ENCODE data around the gene NFIC.

Gene NFIC

GRCh38 chr19:3323026-3323425, 43.4 kb upstream of the NFIC start:
- TF ChIP-seq, protein P1, sequence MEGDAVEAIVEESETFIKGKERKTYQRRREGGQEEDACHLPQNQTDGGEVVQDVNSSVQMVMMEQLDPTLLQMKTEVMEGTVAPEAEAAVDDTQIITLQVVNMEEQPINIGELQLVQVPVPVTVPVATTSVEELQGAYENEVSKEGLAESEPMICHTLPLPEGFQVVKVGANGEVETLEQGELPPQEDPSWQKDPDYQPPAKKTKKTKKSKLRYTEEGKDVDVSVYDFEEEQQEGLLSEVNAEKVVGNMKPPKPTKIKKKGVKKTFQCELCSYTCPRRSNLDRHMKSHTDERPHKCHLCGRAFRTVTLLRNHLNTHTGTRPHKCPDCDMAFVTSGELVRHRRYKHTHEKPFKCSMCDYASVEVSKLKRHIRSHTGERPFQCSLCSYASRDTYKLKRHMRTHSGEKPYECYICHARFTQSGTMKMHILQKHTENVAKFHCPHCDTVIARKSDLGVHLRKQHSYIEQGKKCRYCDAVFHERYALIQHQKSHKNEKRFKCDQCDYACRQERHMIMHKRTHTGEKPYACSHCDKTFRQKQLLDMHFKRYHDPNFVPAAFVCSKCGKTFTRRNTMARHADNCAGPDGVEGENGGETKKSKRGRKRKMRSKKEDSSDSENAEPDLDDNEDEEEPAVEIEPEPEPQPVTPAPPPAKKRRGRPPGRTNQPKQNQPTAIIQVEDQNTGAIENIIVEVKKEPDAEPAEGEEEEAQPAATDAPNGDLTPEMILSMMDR (IDR thresholded peaks at IDR 0.05), result no peak

DNA sequence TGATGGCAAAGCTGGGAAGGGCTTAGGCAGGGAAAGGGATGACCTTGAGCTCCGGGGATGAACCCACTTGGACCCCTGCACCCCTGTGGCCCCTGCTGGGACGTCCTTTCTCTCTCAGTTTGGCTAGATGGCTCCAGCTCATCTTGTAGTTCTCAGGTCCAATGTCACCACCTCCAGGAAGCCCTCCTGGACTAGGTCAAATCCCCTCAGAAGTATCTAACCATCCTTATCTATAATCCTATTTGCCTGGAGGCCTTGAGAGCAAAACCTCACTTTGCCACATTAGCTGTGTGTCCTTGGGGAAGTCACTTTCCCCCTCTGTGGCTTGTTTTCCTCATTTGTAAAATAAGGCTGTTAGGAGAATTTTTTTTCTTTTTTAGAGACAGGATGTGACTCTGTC, 42.7 kb upstream of the NFIC start:
- TF ChIP-seq, protein P1 (IDR thresholded peaks at IDR 0.05), result no peak

DNA sequence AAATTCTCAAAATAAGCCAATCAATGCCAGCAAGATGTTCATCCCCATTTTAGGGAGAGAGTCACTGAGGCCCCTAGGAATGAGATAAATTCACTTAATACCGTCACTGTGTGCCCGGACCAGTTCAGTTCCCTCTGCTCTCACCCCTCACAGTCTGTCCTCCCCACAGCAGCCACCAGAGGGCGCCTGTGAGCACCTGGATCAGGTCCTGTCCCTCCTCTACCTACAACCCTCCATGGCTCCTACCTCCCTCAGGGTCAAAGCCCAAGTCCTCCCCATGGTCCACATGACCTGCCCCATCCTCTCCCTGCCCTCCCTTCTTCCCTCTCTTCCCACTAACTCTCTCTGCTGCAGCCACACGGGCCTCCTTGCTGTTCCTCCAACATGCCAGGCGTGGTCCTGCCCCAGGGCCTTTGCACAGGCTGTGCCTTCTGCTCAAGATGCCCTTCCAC, 42.0 kb upstream of the NFIC start:
- TF ChIP-seq, protein P1 (IDR thresholded peaks at IDR 0.05), result peak; percentile 60

DNA sequence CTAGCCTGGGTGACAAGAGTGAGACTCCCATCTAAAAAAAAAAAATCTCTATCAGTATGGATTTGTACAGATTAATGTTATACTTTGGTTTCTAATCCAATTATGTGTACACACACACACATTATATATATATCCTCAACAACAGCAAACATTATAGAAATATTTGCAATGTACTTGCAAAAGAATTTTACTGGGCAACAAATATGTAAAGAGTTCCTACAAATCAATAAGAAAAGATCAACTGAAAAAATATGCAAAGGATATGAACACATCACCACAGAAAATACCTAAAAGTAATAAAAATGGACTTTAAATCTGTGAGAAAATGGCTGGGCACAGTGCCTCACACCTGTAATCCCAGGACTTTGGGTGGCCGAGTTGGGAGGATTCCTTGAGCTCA, 40.9 kb upstream of the NFIC start:
- TF ChIP-seq, protein P1 (IDR thresholded peaks at IDR 0.05), result no peak

DNA sequence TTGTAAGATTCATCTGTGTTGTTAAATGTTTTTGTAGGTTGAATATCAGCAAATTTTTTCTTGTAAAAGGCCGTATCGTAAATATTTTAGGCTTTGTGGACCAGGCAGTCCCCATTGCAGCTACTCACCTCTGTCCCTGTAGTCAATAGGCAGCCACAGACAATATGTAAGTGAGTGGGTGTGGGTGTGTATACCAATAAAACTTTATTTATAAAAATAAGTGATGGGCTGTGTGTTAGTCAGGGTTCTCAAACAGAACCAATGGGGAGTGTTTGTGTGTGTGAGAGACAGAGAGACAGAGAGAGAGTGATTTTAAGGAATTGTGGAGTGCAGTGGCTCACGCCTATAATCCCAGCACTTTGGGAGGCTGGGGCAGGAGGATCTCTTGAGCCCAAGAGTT, 37.6 kb upstream of the NFIC start:
- TF ChIP-seq, protein P1 (IDR thresholded peaks at IDR 0.05), result no peak

- TF ChIP-seq, protein P1 (IDR thresholded peaks at IDR 0.05), result no peak
These were observed 36.3 kb upstream of the NFIC start for GRCh38 chr19:3330047-3330446.

DNA sequence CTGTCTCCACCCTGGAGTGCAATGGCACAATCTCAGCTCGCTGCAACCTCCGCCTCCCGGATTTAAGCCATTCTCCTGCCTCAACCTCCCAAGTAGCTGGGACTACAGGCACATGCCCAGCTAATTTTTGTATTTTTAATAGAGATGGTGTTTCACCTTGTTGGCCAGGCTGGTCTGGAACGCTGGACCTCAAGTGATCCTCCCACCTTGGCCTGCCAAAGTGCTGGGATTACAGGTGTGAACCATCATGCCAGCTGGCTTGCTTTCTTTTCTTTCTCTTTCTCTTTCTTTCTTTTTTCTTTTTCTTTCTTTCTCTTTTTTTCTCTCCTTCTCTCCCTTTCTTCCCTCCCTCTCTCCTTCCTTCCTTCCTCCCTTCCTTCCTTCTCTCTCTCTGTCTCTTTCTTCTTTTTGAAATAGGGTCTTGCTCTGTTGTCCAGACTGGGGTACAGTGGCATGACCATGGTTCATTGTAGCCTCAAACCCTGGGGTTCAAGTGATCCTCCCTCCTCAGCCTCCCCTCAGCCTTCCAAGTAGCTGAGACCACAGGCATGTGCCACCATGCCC, 33.3 kb upstream of the NFIC start:
- TF ChIP-seq, protein P1 (IDR thresholded peaks at IDR 0.05), result no peak

- TF ChIP-seq, protein P1 (IDR thresholded peaks at IDR 0.05), result no peak
These were observed 32.7 kb upstream of the NFIC start for GRCh38 chr19:3333662-3334061.
